ENCODE results near the gene BOK.
"Not testable (repeated sequence)": the region's sequence is repeated elsewhere in the genome, so short reads cannot be mapped to it uniquely, and the experiment has no call there.

BOK gene

GRCh38 chr2:241568726-241569125 lies 10.2 kb downstream of the BOK start:
- no peak overlapping the region for H3K27ac ChIP-seq (ENCODE audit: low read length)
- H3K4me3 ChIP-seq (ENCODE audit: low read depth in 1 of 2, low read length in 2 of 2), result no peak overlapping the region
- H3K36me3 ChIP-seq (ENCODE audit: control insufficient read depth in 1 of 2, insufficient read depth in 2 of 2, low read length in 2 of 2), result peaks cover 0 to 15% of the 10 kb centered on the region in 2 donors
- peaks cover 0 to 12% of the 10 kb centered on the region in 2 donors for H3K4me1 ChIP-seq (ENCODE audit: control insufficient read depth in 1 of 2, insufficient read depth in 2 of 2, low read length in 2 of 2)
- no peaks in the 10 kb centered on the region for H3K27me3 ChIP-seq (ENCODE audit: low read depth, low read length)
- no peaks in the 10 kb centered on the region for H3K9me3 ChIP-seq (ENCODE audit: control insufficient read depth in 1 of 2, low read length in 2 of 2)

- H3K9me3 ChIP-seq (ENCODE audit: control insufficient read depth in 1 of 2, low read length in 2 of 2), result no peaks in the 10 kb centered on the region
- no peak overlapping the region for H3K27ac ChIP-seq (ENCODE audit: low read length)
- peaks cover 0 to under 1% of the 10 kb centered on the region in 2 donors for H3K4me1 ChIP-seq (ENCODE audit: control insufficient read depth in 1 of 2, insufficient read depth in 2 of 2, low read length in 2 of 2)
- no peak overlapping the region for H3K4me3 ChIP-seq (ENCODE audit: low read depth in 1 of 2, low read length in 2 of 2)
- peaks cover 0 to 18% of the 10 kb centered on the region in 2 donors for H3K36me3 ChIP-seq (ENCODE audit: control insufficient read depth in 1 of 2, insufficient read depth in 2 of 2, low read length in 2 of 2)
- no peaks in the 10 kb centered on the region for H3K27me3 ChIP-seq (ENCODE audit: low read depth, low read length)
Measured at GRCh38 chr2:241569831-241570281, 11.3 kb downstream of the BOK start.

- H3K4me3 ChIP-seq (ENCODE audit: low read depth in 1 of 2, low read length in 2 of 2), result no peak overlapping the region
- no peaks in the 10 kb centered on the region for H3K27me3 ChIP-seq (ENCODE audit: low read depth, low read length)
- H3K4me1 ChIP-seq (ENCODE audit: control insufficient read depth in 1 of 2, insufficient read depth in 2 of 2, low read length in 2 of 2), result no peaks in the 10 kb centered on the region
- H3K36me3 ChIP-seq (ENCODE audit: control insufficient read depth in 1 of 2, insufficient read depth in 2 of 2, low read length in 2 of 2), result peaks cover 0 to 18% of the 10 kb centered on the region in 2 donors
- H3K9me3 ChIP-seq (ENCODE audit: control insufficient read depth in 1 of 2, low read length in 2 of 2), result no peaks in the 10 kb centered on the region
- no peak overlapping the region for H3K27ac ChIP-seq (ENCODE audit: low read length)
Measured at GRCh38 chr2:241570961-241571581, 12.5 kb downstream of the BOK start.

- Histone ChIP-seq H3K36me3 (ENCODE audit: control insufficient read depth in 1 of 2, insufficient read depth in 2 of 2, low read length in 2 of 2) (peaks cover 0 to 18% of the 10 kb centered on the region in 2 donors), H3K9me3 (ENCODE audit: control insufficient read depth in 1 of 2, low read length in 2 of 2) (no peaks in the 10 kb centered on the region), H3K27me3 (ENCODE audit: low read depth, low read length) (no peaks in the 10 kb centered on the region), H3K4me3 (ENCODE audit: low read depth in 1 of 2, low read length in 2 of 2) (no peak overlapping the region), H3K27ac (ENCODE audit: low read length) (no peak overlapping the region), H3K4me1 (ENCODE audit: control insufficient read depth in 1 of 2, insufficient read depth in 2 of 2, low read length in 2 of 2) (no peaks in the 10 kb centered on the region)
Measured at GRCh38 chr2:241571821-241572620, 13.5 kb downstream of the BOK start.

- H3K36me3 ChIP-seq (ENCODE audit: control insufficient read depth in 1 of 2, insufficient read depth in 2 of 2, low read length in 2 of 2), result peaks cover 0 to 18% of the 10 kb centered on the region in 2 donors
- H3K27ac ChIP-seq (ENCODE audit: low read length), result not testable (repeated sequence)
Measured at GRCh38 chr2:241572915-241573651, 14.5 kb downstream of the BOK start.

GRCh38 chr2:241573741-241574140 lies 15.2 kb downstream of the BOK start:
- H3K27ac ChIP-seq (ENCODE audit: low read length), result no peak overlapping the region
- H3K9me3 ChIP-seq (ENCODE audit: control insufficient read depth in 1 of 2, low read length in 2 of 2), result no peaks in the 10 kb centered on the region
- peaks cover 0 to 18% of the 10 kb centered on the region in 2 donors for H3K36me3 ChIP-seq (ENCODE audit: control insufficient read depth in 1 of 2, insufficient read depth in 2 of 2, low read length in 2 of 2)
- peaks cover 0 to 4% of the 10 kb centered on the region in 2 donors for H3K4me1 ChIP-seq (ENCODE audit: control insufficient read depth in 1 of 2, insufficient read depth in 2 of 2, low read length in 2 of 2)
- H3K27me3 ChIP-seq (ENCODE audit: low read depth, low read length), result no peaks in the 10 kb centered on the region
- no peak overlapping the region for H3K4me3 ChIP-seq (ENCODE audit: low read depth in 1 of 2, low read length in 2 of 2)

More at GRCh38 chr2:241572915-241573651, 14.5 kb downstream of the BOK start:
- not testable (repeated sequence) for H3K9me3 ChIP-seq (ENCODE audit: control insufficient read depth in 1 of 2, low read length in 2 of 2); H3K4me3 ChIP-seq (ENCODE audit: low read depth in 1 of 2, low read length in 2 of 2); H3K4me1 ChIP-seq (ENCODE audit: control insufficient read depth in 1 of 2, insufficient read depth in 2 of 2, low read length in 2 of 2); H3K27me3 ChIP-seq (ENCODE audit: low read depth, low read length)

GRCh38 chr2:241574911-241575623 lies 16.5 kb downstream of the BOK start:
- Histone ChIP-seq H3K27ac (ENCODE audit: low read length) (no peak overlapping the region), H3K9me3 (ENCODE audit: control insufficient read depth in 1 of 2, low read length in 2 of 2) (no peaks in the 10 kb centered on the region), H3K4me3 (ENCODE audit: low read depth in 1 of 2, low read length in 2 of 2) (no peak overlapping the region), H3K4me1 (ENCODE audit: control insufficient read depth in 1 of 2, insufficient read depth in 2 of 2, low read length in 2 of 2) (peaks cover 0 to 4% of the 10 kb centered on the region in 2 donors), H3K36me3 (ENCODE audit: control insufficient read depth in 1 of 2, insufficient read depth in 2 of 2, low read length in 2 of 2) (peaks cover 0 to 18% of the 10 kb centered on the region in 2 donors), H3K27me3 (ENCODE audit: low read depth, low read length) (no peaks in the 10 kb centered on the region)

- no peak overlapping the region for H3K4me3 ChIP-seq (ENCODE audit: low read depth in 1 of 2, low read length in 2 of 2)
Measured at GRCh38 chr2:241575624-241576292, 17.2 kb downstream of the BOK start.

GRCh38 chr2:241576293-241576654 lies 17.7 kb downstream of the BOK start:
- Histone ChIP-seq H3K27me3 (ENCODE audit: low read depth, low read length) (no peaks in the 10 kb centered on the region), H3K36me3 (ENCODE audit: control insufficient read depth in 1 of 2, insufficient read depth in 2 of 2, low read length in 2 of 2) (peaks cover 0 to 14% of the 10 kb centered on the region in 2 donors), H3K4me1 (ENCODE audit: control insufficient read depth in 1 of 2, insufficient read depth in 2 of 2, low read length in 2 of 2) (peaks cover 0 to 4% of the 10 kb centered on the region in 2 donors), H3K9me3 (ENCODE audit: control insufficient read depth in 1 of 2, low read length in 2 of 2) (no peaks in the 10 kb centered on the region), H3K4me3 (ENCODE audit: low read depth in 1 of 2, low read length in 2 of 2) (no peak overlapping the region), H3K27ac (ENCODE audit: low read length) (no peak overlapping the region)

More at GRCh38 chr2:241575624-241576292, 17.2 kb downstream of the BOK start:
- peaks cover 0 to 18% of the 10 kb centered on the region in 2 donors for H3K36me3 ChIP-seq (ENCODE audit: control insufficient read depth in 1 of 2, insufficient read depth in 2 of 2, low read length in 2 of 2)
- H3K4me1 ChIP-seq (ENCODE audit: control insufficient read depth in 1 of 2, insufficient read depth in 2 of 2, low read length in 2 of 2), result peaks cover 0 to 4% of the 10 kb centered on the region in 2 donors
- H3K27ac ChIP-seq (ENCODE audit: low read length), result no peak overlapping the region
- no peaks in the 10 kb centered on the region for H3K27me3 ChIP-seq (ENCODE audit: low read depth, low read length)
- H3K9me3 ChIP-seq (ENCODE audit: control insufficient read depth in 1 of 2, low read length in 2 of 2), result no peaks in the 10 kb centered on the region

- H3K27ac ChIP-seq (ENCODE audit: low read length), result no peak overlapping the region
- no peak overlapping the region for H3K4me3 ChIP-seq (ENCODE audit: low read depth in 1 of 2, low read length in 2 of 2)
- peaks cover 0 to 4% of the 10 kb centered on the region in 2 donors for H3K4me1 ChIP-seq (ENCODE audit: control insufficient read depth in 1 of 2, insufficient read depth in 2 of 2, low read length in 2 of 2)
- H3K36me3 ChIP-seq (ENCODE audit: control insufficient read depth in 1 of 2, insufficient read depth in 2 of 2, low read length in 2 of 2), result peaks cover under 1 to 17% of the 10 kb centered on the region in 2 donors
- no peaks in the 10 kb centered on the region for H3K9me3 ChIP-seq (ENCODE audit: control insufficient read depth in 1 of 2, low read length in 2 of 2)
- H3K27me3 ChIP-seq (ENCODE audit: low read depth, low read length), result no peaks in the 10 kb centered on the region
Measured at GRCh38 chr2:241577413-241578122, 19.0 kb downstream of the BOK start.

All from muscle layer of duodenum (tissue), 2 donors.